Measurements from ENCODE around the gene CDC34.

Gene CDC34

GRCh38 chr19:589693-590395 is 58.3 kb downstream of the CDC34 start, which contains the start of gene HCN2:
HCN2 (plus strand) TSS chr19:589881; CDS start chr19:589946, 65 bp downstream.
- peak in 1 of 4 experiments; percentile 18 for DNase-seq

GRCh38 chr19:590396-590745 is 58.8 kb downstream of the CDC34 start:
- DNase-seq = peak in 1 of 4 experiments; percentile 59

- no peak for DNase-seq
Observed at GRCh38 chr19:590750-591098, 59.2 kb downstream of the CDC34 start.

- DNase-seq = peak; percentile 23 to 74 (median 46)
Observed at GRCh38 chr19:591099-591958, 59.8 kb downstream of the CDC34 start.
